GM12892 (cell line): Measurements from ENCODE around the gene RPL13A. TPM values are rescaled to one million over a fixed set of nuclear protein-coding genes. Genes with fewer than 3 reads are reported as not detected.
"Not testable (repeated sequence)": the region's sequence is repeated elsewhere in the genome, so short reads cannot be mapped to it uniquely, and the experiment has no call there.

Experiments used
- DNase-seq: peaks from one replicate; pipeline ENCODE4 v3.0.0; 2011; ENCODE audit not compliant: insufficient read length
- FAIRE-seq: peaks from 2 replicates; lab custom pipeline; 2011; peaks lifted over from hg19 to GRCh38; lab: Jason Lieb, UNC
- POLR2A ChIP-seq: IDR thresholded peaks from 2 replicates; pipeline ENCODE4 v1.6.1; 2011; ENCODE audit warnings: low read depth, low read length, control low read depth
- POLR2AphosphoS5 ChIP-seq: IDR thresholded peaks from 2 replicates; pipeline ENCODE4 v1.6.1; 2011; ENCODE audit warnings: low read depth, low read length, control low read depth
- TAF1 ChIP-seq: IDR thresholded peaks from 2 replicates; pipeline ENCODE4 v1.6.1; 2011; ENCODE audit warnings: low read depth, mild to moderate bottlenecking, control low read depth, low read length, borderline replicate concordance
- polyA plus RNA-seq: library from polyadenylated mRNA; unstranded; fragments of >200 nt; gene quantifications from one replicate; pipeline ENCODE4 v1.2.1, GENCODE V29; 2012; ENCODE audit warnings: missing spikeins, inconsistent platforms; ENCODE audit not compliant: missing spikeins

RPL13A gene
- polyA plus RNA-seq = 4,907 TPM

DNA sequence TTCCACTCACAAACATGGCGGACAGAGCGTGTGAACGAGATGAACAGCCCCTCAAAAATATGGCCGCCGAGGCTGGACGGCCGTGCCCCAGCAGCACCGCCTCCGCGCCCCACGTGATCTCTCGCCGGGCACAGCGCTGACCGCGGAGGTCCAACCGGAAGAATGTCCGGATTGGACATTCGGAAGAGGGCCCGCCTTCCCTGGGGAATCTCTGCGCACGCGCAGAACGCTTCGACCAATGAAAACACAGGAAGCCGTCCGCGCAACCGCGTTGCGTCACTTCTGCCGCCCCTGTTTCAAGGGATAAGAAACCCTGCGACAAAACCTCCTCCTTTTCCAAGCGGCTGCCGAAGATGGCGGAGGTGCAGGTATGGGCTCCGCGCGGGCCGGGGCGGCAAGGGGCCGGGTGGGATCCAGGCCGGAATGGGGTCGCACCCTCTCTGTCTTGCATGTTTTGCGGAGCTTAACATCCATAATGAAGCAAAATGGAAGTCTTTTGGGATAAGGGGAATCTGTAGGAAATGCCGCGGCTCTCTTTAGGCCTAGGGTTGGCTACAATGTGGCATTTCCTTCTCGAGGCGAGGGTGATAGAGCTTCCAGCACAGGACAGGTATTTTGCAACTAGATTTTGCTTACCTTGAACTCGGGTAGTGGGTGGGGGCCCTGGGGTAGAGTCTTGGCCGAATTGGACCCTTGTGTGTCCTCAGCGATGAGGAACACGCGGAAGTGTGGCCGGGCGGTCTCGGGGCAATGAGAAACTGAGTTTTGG is at the start of gene RPL13A:
RPL13A (plus strand) TSS at position 332 of the 769 bp plus-strand sequence; CDS start at position 354, 22 bp downstream.
- TF ChIP-seq POLR2A (peak; percentile 100), POLR2AphosphoS5 (peak; percentile 99), TAF1 (peak; percentile 99)
- peak; percentile 97 for FAIRE-seq
- DNase-seq = peak; percentile 96

DNA sequence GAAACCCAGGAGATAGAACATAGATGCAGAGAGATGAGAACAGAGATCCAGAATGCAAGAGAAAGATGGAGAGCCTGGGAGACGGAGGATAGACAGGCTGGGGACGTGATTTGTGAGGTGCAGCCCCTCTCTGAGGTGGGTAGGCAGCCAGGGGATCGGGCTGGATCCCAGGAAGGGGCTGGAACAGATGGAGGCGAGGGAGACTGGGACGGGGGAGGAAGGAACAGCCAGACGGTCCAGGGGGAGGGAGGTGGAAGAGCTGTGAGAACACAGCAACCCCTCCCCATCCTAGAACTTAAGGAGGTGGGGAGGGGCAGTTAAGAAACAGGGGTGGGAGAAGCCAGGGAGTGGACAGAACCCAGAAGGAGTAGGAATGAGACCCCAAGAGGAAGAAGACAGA is 49.1 kb upstream of the RPL13A start:
- FAIRE-seq (no peak), DNase-seq (no peak)
- TF ChIP-seq TAF1 (no peak), POLR2A (no peak), POLR2AphosphoS5 (no peak)

DNA sequence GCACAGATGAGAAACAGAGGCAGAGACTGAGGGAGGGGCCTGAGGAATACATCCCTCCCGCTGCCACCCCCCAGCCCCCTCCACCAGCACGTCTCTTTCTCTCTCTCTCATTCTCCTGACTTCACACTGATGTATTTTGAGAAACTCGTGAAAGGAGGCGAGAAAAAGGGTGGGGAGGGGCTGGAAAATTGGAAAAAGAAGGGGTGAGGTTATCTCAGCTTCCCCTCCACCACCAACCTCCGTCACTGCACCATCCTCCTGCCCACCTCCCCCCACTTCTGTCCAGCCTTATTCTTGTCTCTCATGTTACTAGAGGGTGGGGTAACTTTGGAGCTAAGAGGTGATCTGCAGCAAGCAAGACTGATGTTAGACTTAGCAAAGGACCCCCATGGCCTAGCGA is 47.6 kb upstream of the RPL13A start:
- FAIRE-seq (no peak), DNase-seq (no peak)
- TF ChIP-seq TAF1 = no peak
- TF ChIP-seq POLR2AphosphoS5 = no peak
- no peak for TF ChIP-seq POLR2A

GRCh38 chr19:49440439-49441209 is 46.8 kb upstream of the RPL13A start:
- TF ChIP-seq TAF1 (no peak), POLR2AphosphoS5 (no peak), POLR2A (no peak)
- FAIRE-seq = no peak

GRCh38 chr19:49441210-49441959 is 46.0 kb upstream of the RPL13A start, which contains the start of gene SLC17A7:
TSS of gene SLC17A7 (minus strand) at chr19:49441527. CDS start at chr19:49441379, 148 bp downstream.
- TF ChIP-seq POLR2A (no peak), TAF1 (no peak), POLR2AphosphoS5 (no peak)
- FAIRE-seq = no peak
- peak; percentile 69 for DNase-seq

More at GRCh38 chr19:49440439-49441209, 46.8 kb upstream of the RPL13A start:
- DNase-seq = no peak

DNA sequence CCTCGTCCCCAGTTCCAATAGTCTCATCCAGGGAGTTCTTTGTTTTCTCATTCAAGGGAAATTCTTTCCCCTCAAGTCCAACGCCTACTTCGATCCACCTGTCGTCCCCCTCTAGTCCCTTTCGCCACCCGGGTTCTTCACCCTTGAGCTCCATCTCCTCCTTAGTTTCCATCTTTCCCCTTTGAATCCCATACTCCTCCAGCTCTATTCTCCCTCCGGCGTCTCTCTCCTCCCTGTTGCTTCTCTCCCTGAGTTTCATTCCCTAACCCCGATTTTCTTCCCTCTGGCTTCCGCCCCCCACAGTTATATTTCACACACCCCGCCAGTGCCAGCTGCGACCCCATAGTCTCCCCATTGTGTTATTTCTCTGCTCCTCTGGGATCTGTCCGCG is 45.5 kb upstream of the RPL13A start:
- FAIRE-seq (no peak), DNase-seq (no peak)
- TF ChIP-seq POLR2AphosphoS5 = no peak
- TF ChIP-seq POLR2A = no peak
- no peak for TF ChIP-seq TAF1

DNA sequence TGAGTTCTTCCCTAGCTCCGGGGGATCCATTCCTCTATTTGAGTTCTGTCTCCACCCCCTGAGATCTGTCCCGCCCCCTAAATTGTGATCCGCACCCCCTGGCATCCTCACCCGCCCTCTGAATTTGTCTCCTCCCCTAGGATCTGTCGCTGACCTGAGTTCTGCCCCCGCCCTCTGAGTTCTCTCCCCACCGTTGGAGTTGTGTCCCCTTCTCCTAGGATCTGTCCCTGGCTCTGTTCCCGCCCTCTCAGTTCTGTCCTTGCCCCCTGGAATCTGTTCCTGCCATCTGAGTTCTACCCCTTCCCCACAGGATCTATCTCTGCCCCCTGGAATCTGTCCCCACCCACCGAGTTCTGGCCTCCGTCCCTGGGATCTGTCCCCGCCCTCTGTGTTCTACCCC is 45.1 kb upstream of the RPL13A start:
- TF ChIP-seq POLR2AphosphoS5 (no peak), TAF1 (no peak), POLR2A (no peak)
- DNase-seq (no peak), FAIRE-seq (no peak)

GRCh38 chr19:49442771-49443365 is 44.5 kb upstream of the RPL13A start:
- TF ChIP-seq POLR2A (no peak), POLR2AphosphoS5 (no peak), TAF1 (no peak)
- DNase-seq (peak; percentile 71), FAIRE-seq (peak; percentile 77)

GRCh38 chr19:49443366-49444099 is 43.9 kb upstream of the RPL13A start:
- TF ChIP-seq POLR2A = no peak
- TF ChIP-seq TAF1 = no peak
- TF ChIP-seq POLR2AphosphoS5 = no peak
- peak; percentile 97 for FAIRE-seq
- DNase-seq = peak; percentile 97

DNA sequence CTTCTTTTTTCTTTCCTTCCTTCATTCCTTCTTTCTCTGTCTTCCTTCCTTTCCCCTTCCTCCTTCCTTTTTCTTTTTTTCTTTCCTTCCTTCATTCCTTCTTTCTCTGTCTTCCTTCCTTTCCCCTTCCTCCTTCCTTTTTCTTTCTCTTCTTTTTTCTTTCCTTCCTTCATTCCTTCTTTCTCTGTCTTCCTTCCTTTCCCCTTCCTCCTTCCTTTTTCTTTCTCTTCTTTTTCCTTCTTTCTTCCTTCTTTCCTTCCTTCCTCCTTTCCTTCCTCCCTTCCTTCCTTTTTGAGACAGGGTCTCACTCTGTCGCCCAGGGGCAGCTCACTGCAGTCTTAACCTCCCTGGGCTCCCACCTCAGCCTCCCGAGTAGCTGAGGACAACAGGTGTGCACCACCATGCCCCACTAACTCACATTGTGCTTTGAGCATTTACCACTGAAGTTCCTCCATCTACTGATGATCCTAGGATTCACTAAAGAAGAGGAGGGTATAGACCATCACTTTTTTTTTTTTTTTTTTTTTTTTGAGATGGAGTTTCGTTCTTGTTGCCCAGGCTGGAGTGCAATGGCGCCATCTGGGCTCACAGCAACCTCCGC is 43.2 kb upstream of the RPL13A start:
- not testable (repeated sequence) for DNase-seq, FAIRE-seq
